Endothelial cell of coronary artery (primary cell): Measurements from ENCODE around the gene AXDND1. TPM values are rescaled to one million over a fixed set of nuclear protein-coding genes. Genes with fewer than 3 reads are reported as not detected.

Source experiments
- total RNA-seq: library from RNA; depleted of rRNA; stranded (reverse); fragments of >200 nt; gene quantifications from 2 replicates; pipeline ENCODE4 v1.2.3, GENCODE V29; 2014

AXDND1 gene, protein sequence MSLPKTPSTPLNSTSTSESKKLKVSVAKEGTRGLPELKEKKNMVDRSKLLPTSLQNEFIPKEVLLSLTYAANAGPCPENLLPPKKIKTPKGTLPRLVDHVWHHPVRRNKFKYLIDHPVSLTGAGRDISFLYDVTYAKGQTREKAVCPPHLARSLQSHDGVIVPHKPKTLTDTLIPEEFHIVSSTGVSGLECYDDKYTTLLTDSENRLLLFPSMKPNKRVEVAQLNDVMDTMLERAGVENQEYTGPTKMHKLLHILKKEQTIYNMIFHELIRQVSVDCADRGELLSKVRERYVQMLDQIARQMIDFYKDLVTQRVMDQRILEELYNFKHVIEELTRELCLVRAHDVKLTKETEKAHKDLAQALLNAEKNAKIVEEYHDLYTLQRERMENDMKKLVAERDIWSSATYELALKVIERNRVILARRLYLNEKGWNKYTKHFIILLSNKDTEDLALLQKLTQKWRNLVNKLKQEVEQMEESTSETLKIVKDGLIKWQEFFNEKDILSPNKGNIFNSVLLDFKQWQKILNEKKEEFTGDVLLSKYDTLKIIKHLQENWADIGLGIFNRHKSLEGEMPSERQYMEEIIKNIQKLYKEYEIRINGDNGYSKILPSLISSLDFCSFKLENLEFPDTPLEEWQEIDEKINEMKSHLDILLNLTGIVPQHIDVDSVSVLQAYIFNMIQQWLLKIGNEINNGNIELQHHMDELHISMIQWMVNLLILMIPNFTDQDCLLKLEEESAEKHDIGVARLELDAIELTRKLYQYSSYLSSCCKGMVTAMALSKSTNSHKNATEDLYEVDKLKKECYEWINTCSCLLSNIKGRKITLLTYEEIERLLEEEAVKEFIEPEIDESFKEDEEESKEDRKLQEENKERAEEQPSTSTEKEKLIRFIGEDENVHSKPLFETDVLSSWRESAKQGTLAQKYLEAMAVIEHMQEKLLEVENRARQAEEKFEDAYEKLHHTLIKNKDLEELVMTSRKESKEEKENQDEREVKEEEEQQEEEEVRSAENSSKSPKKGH
- total RNA-seq: 0.09 TPM in 1 of 2 replicates, not detected in the other

DNA sequence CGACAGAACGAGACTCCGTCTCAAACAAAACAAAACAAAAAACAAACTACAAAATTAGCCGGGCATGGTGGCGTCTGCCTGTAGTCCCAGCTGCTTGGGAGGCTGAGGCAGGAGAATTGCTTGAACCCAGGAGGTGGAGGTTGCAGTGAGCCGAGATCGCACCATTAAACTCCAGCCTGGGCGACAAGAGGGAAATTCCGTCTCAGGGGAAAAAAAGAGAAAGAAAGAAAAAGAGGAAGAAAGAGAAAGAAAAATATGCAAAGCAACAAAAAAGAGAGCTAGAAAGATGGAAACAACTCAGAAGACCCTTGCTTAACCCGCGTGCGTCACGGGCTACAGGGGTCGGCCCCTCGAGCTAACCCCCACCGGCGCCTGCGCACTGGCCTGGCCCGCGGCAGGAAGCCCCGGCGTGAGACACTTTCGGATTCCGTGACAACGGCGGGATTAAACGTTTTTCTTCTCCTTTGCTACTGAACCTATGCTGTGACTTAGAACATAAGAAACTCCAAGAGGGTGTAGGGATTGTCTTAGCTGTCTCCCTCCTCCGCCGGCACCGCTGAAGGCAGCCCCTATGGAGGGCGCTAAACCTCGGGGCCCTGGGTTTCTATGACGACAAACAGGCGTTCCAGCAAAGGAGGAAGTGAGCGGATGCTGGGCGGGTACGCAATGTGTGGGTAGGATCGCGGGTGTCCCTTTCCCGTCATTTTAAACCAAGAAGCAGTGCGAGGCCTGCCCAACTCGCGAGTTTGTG lies at the start of gene AXDND1:
Gene AXDND1 (plus strand): TSS at position 630 of the 751 bp plus-strand sequence. CDS start 539 bp downstream, outside the sequence.

DNA sequence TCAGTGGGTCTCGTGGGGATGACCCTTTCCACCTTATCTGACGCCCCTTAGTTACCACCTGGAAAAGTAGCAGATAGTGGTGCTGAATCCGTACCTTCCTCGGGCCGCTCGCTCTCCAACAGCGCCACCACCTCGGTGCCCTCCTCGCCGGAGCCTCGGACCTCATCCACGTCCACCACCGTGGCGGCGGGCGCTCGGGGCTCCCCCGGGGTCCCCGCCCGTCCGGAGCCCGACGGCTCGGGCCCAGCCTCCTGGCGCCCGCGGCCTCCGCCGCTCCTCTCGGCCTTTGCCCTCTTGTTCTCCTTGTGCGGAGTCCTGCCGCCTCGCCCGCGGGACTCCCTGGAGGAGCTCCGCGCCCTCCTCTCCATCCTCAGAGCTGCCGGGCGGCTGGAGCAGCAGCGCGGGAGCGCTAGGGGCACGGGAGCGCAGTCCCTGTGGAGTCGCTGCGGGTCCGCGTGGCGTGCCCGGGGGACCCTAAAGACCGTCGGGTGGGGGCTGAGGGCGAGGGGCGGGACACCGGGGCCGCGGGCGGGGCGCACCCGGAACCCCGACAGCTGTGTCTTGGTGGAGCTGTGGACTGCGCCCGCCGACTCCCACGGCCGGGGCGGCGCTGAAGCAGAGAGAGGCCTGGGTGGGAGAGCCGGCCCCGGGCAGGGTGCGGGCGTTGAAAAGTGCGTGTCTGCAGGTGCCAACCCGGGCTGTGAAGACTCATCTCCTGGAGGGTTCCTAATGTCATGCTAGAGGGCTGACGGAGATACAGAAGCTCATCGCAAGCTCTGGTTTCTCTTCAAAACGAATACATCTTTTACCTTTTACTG lies 209.9 kb downstream of the AXDND1 start, which contains the start of gene NPHS2:
Gene NPHS2 (minus strand): TSS at position 452 of the 818 bp plus-strand sequence. CDS start 84 bp downstream, at position 368.

DNA sequence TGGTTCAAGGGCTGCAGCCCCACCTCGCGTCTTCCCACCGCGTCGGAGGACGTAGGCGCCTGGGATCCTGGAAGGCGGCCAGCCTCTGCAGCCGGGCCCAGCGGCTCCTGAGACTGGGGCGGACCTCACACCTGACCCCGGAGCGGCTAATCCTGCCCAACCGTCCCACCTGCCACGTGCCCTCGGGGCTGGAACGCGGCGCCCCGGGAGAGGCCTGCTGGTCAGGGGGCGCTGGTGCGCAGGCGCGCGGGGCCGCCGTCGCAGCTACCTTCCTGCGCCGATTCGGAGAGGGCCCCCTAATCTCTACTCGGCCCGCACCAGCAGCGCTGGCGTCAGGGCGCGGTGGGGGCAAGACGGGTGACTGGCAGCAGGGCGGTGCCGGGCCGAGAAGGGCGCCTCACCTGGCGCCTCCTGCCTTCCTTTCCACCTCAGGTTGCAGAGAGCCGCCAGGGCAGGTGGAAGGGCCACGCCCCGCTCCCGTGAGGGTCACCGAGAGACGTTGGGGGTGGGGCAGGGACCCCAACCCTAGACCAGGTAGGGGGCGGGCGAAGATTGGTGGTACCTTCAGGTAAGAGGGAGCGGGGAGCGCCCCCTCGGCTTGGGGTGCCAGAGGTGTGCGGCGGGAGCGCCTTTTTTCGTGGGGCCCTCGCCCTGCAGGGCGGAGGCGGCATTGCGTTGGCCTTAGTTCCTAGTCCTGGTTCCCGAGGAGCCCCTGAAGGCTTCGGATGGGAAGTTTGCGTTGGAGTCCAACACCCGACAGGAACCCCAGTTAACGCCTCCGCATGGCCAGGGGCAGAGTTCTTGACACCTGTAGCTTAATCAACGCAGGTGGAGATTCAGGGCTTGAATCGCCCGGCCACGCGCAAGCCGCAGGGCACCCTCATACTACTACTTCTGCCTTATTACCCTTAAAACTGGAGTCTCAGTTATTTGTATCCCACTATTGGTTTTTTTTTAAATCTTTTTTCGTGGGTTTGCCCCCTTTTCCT lies 226.1 kb downstream of the AXDND1 start, which contains the start of gene TDRD5:
Gene TDRD5 (plus strand): TSS at position 241 of the 989 bp plus-strand sequence. CDS start 784 bp downstream, outside the sequence.

Other genes with a start within 250 kb of the AXDND1 start
- gene ABL2, start 136.3 kb upstream of the AXDND1 start, total RNA-seq: 119 and 126 TPM in 2 replicates
- 12.9 and 15.9 TPM in 2 replicates for gene SOAT1, start 72.2 kb upstream of the AXDND1 start, total RNA-seq
- not detected in 2 replicates for gene NPHS2, start 210.0 kb downstream of the AXDND1 start, total RNA-seq
- not detected in 2 replicates for gene TDRD5, start 225.9 kb downstream of the AXDND1 start, total RNA-seq